Hepatocyte (in vitro differentiated cells): ENCODE data around the gene PTPRN2. TPM values are rescaled to one million over a fixed set of nuclear protein-coding genes. Genes with fewer than 3 reads are reported as not detected.

Experiments
- DNase-seq: peaks from one replicate; pipeline ENCODE4 v3.0.0-alpha.2; 2016; ENCODE audit warnings: low spot score
- H2AFZ ChIP-seq: fragments of 200-600 bp; sonication (generic); 2 replicates; pipeline ENCODE4 v1.6.0; 2016; ENCODE audit warnings: antibody characterized with exemption, mild to moderate bottlenecking
- H3K27ac ChIP-seq: fragments of 200-600 bp; sonication (generic); 2 replicates; pipeline ENCODE4 v1.5.1; 2016; ENCODE audit warnings: mild to moderate bottlenecking
- H3K27me3 ChIP-seq: fragments of 200-600 bp; sonication (generic); 2 replicates; pipeline ENCODE4 v1.6.1; 2016
- H3K36me3 ChIP-seq: fragments of 200-600 bp; sonication (generic); replicated peaks from 2 replicates; pipeline ENCODE4 v1.5.1; 2016; ENCODE audit warnings: low read depth; ENCODE audit not compliant: insufficient read depth
- H3K4me1 ChIP-seq: fragments of 200-600 bp; sonication (generic); 2 replicates; pipeline ENCODE4 v1.5.1; 2016; ENCODE audit warnings: mild to moderate bottlenecking, moderate library complexity; ENCODE audit not compliant: insufficient read depth
- H3K4me2 ChIP-seq: fragments of 200-600 bp; sonication (generic); 2 replicates; pipeline ENCODE4 v1.6.0; 2016
- H3K4me3 ChIP-seq: fragments of 200-600 bp; sonication (generic); 2 replicates; pipeline ENCODE4 v1.5.1; 2016; ENCODE audit warnings: mild to moderate bottlenecking
- H3K79me2 ChIP-seq: fragments of 200-600 bp; sonication (generic); 2 replicates; pipeline ENCODE4 v1.6.0; 2017; ENCODE audit warnings: mild to moderate bottlenecking
- H3K9me2 ChIP-seq: fragments of 200-600 bp; sonication (generic); replicated peaks from 2 replicates; pipeline ENCODE4 v1.6.0; 2017; ENCODE audit warnings: mild to moderate bottlenecking; ENCODE audit not compliant: insufficient read depth
- H3K9me3 ChIP-seq: fragments of 200-600 bp; sonication (generic); 2 replicates; pipeline ENCODE4 v1.5.1; 2016; ENCODE audit warnings: low read depth, mild to moderate bottlenecking
- H4K20me1 ChIP-seq: fragments of 200-600 bp; sonication (generic); 2 replicates; pipeline ENCODE4 v1.6.0; 2016; ENCODE audit warnings: mild to moderate bottlenecking; ENCODE audit not compliant: insufficient read depth, poor library complexity, severe bottlenecking
- CTCF ChIP-seq: fragments of 200-600 bp; sonication (generic); IDR thresholded peaks from 2 replicates; pipeline ENCODE4 v1.5.1; 2016; ENCODE audit warnings: antibody characterized with exemption, mild to moderate bottlenecking; ENCODE audit not compliant: poor library complexity
- EZH2 ChIP-seq: fragments of 200-600 bp; sonication (generic); IDR thresholded peaks from 2 replicates; pipeline ENCODE4 v1.6.1; 2016; ENCODE audit warnings: antibody characterized with exemption, mild to moderate bottlenecking, borderline replicate concordance
- EZH2phosphoT487 ChIP-seq: fragments of 200-600 bp; sonication (generic); IDR thresholded peaks from one replicate; pipeline ENCODE4 v1.6.1; 2018; ENCODE audit warnings: antibody characterized with exemption, mild to moderate bottlenecking, low read depth, moderate library complexity; ENCODE audit not compliant: unreplicated experiment, severe bottlenecking
- WGBS: methylation state at CpG from one replicate; pipeline ENCODE4 v1.1.6; 2016; ENCODE audit warnings: low lambda C conversion rate; ENCODE audit errors: missing lambda C conversion rate; 5-methylcytosine and 5-hydroxymethylcytosine counted together
- polyA plus RNA-seq: library from polyadenylated mRNA; unstranded; fragments of >200 nt; fragmentation: Nextera tagmentation; extraction: Ambion mirVana; gene quantifications from 2 replicates; pipeline ENCODE4 v1.2.1, GENCODE V29; 2016
- total RNA-seq: library from RNA; depleted of rRNA; stranded (reverse); fragments of >200 nt; gene quantifications from 2 replicates; pipeline ENCODE4 v1.2.3, GENCODE V29; 2014

Gene PTPRN2
- total and polyA plus RNA-seq, 2 experiments from 2014 or later, result 2.1 to 3.3 TPM

DNA sequence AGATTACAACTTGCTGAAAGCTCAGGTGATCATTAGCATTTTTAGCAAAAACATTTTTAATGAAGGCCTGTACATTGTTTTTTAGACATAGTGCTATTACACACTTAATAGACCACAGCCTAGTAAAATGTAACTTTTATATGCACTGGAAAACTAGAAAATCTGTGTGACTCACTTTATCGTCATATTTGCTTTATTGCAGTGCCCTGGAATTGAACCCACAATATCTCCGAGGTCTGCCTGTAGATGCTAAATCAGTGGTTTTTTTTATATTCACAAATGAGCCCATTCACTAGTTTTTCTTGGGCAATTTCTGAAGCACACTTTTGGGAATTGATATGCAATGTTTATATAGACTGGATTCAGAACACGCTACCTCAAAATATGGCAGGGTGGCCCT is 105.1 kb downstream of the PTPRN2 start:
- 86% methylated on average over 3 of the region's 3 CpGs for WGBS
- Histone ChIP-seq H4K20me1 (no peaks in the 10 kb centered on the region), H3K9me3 (no peaks in the 10 kb centered on the region), H3K9me2 (no peaks in the 10 kb centered on the region), H3K4me2 (no peak overlapping the region), H3K27ac (no peak overlapping the region), H3K79me2 (no peaks in the 10 kb centered on the region), H3K4me3 (no peak overlapping the region), H2AFZ (no peak overlapping the region), H3K36me3 (no peaks in the 10 kb centered on the region), H3K27me3 (no peaks in the 10 kb centered on the region), H3K4me1 (no peaks in the 10 kb centered on the region)
- no peak for TF ChIP-seq EZH2
- TF ChIP-seq EZH2phosphoT487, result no peak
- TF ChIP-seq CTCF, result no peak
- DNase-seq, result no peak

DNA sequence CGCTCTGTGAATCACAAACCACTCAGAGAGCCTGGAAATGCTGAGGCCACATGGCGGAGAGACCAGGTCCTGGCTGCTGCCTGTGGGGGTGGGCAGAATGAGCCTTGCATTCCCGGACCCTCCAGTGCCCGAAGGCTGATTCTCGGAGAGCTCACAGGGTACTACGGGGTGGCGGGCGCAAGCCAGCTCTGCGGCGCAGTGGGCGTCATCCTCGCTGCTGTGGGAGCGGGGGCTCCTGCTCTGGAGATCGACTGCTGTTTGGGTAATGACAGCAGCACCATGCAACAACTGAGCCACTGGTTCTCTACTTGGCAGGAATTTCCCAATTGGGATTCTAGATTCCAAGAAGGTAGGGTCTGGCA is 108.0 kb downstream of the PTPRN2 start:
- H3K4me1 ChIP-seq, result no peaks in the 10 kb centered on the region
- no peaks in the 10 kb centered on the region for H3K36me3 ChIP-seq
- no peak overlapping the region for H3K4me2 ChIP-seq
- H3K27me3 ChIP-seq, result no peaks in the 10 kb centered on the region
- no peaks in the 10 kb centered on the region for H3K9me2 ChIP-seq
- H3K79me2 ChIP-seq, result no peaks in the 10 kb centered on the region
- no peaks in the 10 kb centered on the region for H3K9me3 ChIP-seq
- no peak overlapping the region for H3K27ac ChIP-seq
- 93% methylated on average over 14 of the region's 14 CpGs for whole genome bisulfite sequencing
- DNase-seq, result no peak
- TF ChIP-seq EZH2phosphoT487 (no peak), EZH2 (no peak), CTCF (no peak)
- no peak overlapping the region for H2AFZ ChIP-seq
- H3K4me3 ChIP-seq, result no peak overlapping the region
- H4K20me1 ChIP-seq, result no peaks in the 10 kb centered on the region

GRCh38 chr7:158479021-158479663 is 108.5 kb downstream of the PTPRN2 start:
- TF ChIP-seq EZH2phosphoT487 (no peak), CTCF (no peak), EZH2 (no peak)

DNA sequence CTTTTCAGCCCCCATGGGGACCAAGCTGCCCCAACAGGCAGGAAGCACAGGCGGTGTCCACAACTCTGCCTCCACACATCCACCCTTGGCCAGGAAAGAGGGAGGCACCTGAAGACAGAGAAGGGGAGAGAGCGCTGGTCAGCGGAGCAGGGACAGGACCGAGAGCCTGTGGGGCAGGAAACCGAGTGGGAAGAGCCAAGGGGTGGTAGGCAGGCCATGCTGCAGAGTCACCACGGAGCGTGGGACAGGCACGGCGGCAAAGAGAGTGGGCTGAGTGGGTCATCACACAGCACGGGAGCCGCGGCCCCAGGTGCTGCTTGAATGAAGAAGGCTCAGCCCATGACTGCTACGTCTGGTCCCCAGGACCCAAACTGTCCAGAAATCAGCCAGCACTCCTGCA is 109.8 kb downstream of the PTPRN2 start:
- H3K4me1 ChIP-seq, result no peaks in the 10 kb centered on the region
- H3K4me3 ChIP-seq, result no peak overlapping the region
- no peak overlapping the region for H3K4me2 ChIP-seq
- no peaks in the 10 kb centered on the region for H3K27me3 ChIP-seq
- H2AFZ ChIP-seq, result no peak overlapping the region
- H3K9me3 ChIP-seq, result no peaks in the 10 kb centered on the region
- no peaks in the 10 kb centered on the region for H3K79me2 ChIP-seq
- no peak for DNase-seq
- H3K9me2 ChIP-seq, result no peaks in the 10 kb centered on the region
- 94% methylated on average over 13 of the region's 13 CpGs for WGBS
- no peak overlapping the region for H3K27ac ChIP-seq
- no peak for TF ChIP-seq EZH2phosphoT487
- TF ChIP-seq EZH2, result no peak
- TF ChIP-seq CTCF, result no peak
- no peaks in the 10 kb centered on the region for H4K20me1 ChIP-seq
- H3K36me3 ChIP-seq, result no peaks in the 10 kb centered on the region

More at GRCh38 chr7:158479021-158479663, 108.5 kb downstream of the PTPRN2 start:
- DNase-seq, result no peak
- H3K79me2 ChIP-seq, result no peaks in the 10 kb centered on the region
- H3K9me2 ChIP-seq, result no peaks in the 10 kb centered on the region
- no peaks in the 10 kb centered on the region for H3K4me1 ChIP-seq
- H3K36me3 ChIP-seq, result no peaks in the 10 kb centered on the region
- 82% methylated on average over 20 of the region's 20 CpGs for WGBS
- no peak overlapping the region for H3K4me2 ChIP-seq
- H3K4me3 ChIP-seq, result no peak overlapping the region
- no peak overlapping the region for H2AFZ ChIP-seq
- no peaks in the 10 kb centered on the region for H4K20me1 ChIP-seq
- no peaks in the 10 kb centered on the region for H3K9me3 ChIP-seq
- H3K27ac ChIP-seq, result no peak overlapping the region
- H3K27me3 ChIP-seq, result no peaks in the 10 kb centered on the region
